HCT116 (cell line): ENCODE data around the gene PRICKLE2. TPM values are rescaled to one million over a fixed set of nuclear protein-coding genes. Genes with fewer than 3 reads are reported as not detected.

Experiments used
- ATAC-seq: fragments of 200-7000 bp; cut with Tn5 transposase; 2 replicates; pipeline ENCODE4 v1.9.1; 2020; ENCODE audit warnings: mild to moderate bottlenecking, moderate library complexity
- BruUV-seq: library from RNA; stranded (reverse); fragments of 400-500 nt; replicated peaks from 2 replicates; lab custom pipeline; 2021; lab: Mats Ljungman, UMichigan
- CTCF ChIA-PET: fragments of 300-600 bp; sonication (Branson Sonifier 250); formaldehyde crosslinking; loops from one replicate; lab custom pipeline; 2021; ENCODE audit warnings: antibody characterized with exemption; lab: Charles Lee
- POLR2A ChIA-PET: fragments of 300-600, 350-600 bp; sonication (Branson Sonifier 250); formaldehyde crosslinking; loops from one replicate; lab custom pipeline; 2021; ENCODE audit warnings: antibody characterized with exemption; lab: Charles Lee
- RAD21 ChIA-PET, 2 experiments: fragments of 300-600 bp; sonication (Branson Sonifier 250); formaldehyde crosslinking; loops; one replicate each; lab custom pipeline; 2023; ENCODE audit warnings: low total read pairs in 2 of 2; ENCODE audit not compliant: uncharacterized antibody in 2 of 2, unreplicated experiment in 2 of 2, low non-redundant PET in 1 of 2; lab: Charles Lee
- DNase-seq: peaks from one replicate; pipeline ENCODE4 v3.0.0-alpha.2; 2010; ENCODE audit warnings: low read depth, low spot score
- H2AFZ ChIP-seq: fragments of 200-600 bp; shearing (Covaris generic), sonication (generic); 2 replicates; pipeline ENCODE4 v1.6.1; 2017; ENCODE audit warnings: low read depth, mixed run types, mixed read lengths, antibody characterized with exemption, low read length; ENCODE audit not compliant: poor library complexity, severe bottlenecking
- H3K27ac ChIP-seq: 2 replicates; pipeline ENCODE4 v1.5.1; 2012; ENCODE audit warnings: low read depth, low read length
- H3K27me3 ChIP-seq: fragments of 200-600 bp; sonication (generic); 2 replicates; pipeline ENCODE4 v1.6.1; 2016; ENCODE audit warnings: mixed run types, low read length, mixed read lengths; ENCODE audit not compliant: insufficient read depth
- H3K36me3 ChIP-seq, 2 experiments: fragments of 200-500 bp in 1 of 2; fragments of 200-600 bp in 1 of 2; sonication (Bioruptor generic) in 1 of 2; sonication (generic) in 1 of 2; 2 replicates each; pipeline versions ENCODE4 v1.5.1 to v1.6.1; 2014 to 2016; ENCODE audit warnings: low read length in 2 of 2, inconsistent platforms in 1 of 2, mixed read lengths in 1 of 2, mixed run types in 1 of 2; ENCODE audit not compliant: insufficient read depth in 2 of 2, control insufficient read depth in 1 of 2
- H3K4me1 ChIP-seq, 2 experiments: fragments of 200-600 bp in 1 of 2; sonication (generic) in 1 of 2; 2 replicates each; pipeline versions ENCODE4 v1.5.1 to v1.6.1; 2012 to 2017; ENCODE audit warnings: low read length in 2 of 2, inconsistent platforms in 1 of 2, mild to moderate bottlenecking in 1 of 2, mixed read lengths in 1 of 2, mixed run types in 1 of 2, moderate library complexity in 1 of 2; ENCODE audit not compliant: insufficient read depth in 2 of 2, control insufficient read depth in 1 of 2
- H3K4me2 ChIP-seq: fragments of 200-600 bp; sonication (generic); 2 replicates; pipeline ENCODE4 v1.6.1; 2017; ENCODE audit warnings: mixed run types, low read length, mixed read lengths
- H3K4me3 ChIP-seq, 2 experiments: fragments of 200-600 bp in 1 of 2; sonication (generic) in 1 of 2; replicated peaks in 1 of 2; 2 replicates each; pipeline ENCODE4 v1.5.1; 2011 to 2016; ENCODE audit warnings: low read length in 2 of 2, control low read depth in 1 of 2, low read depth in 1 of 2, mild to moderate bottlenecking in 1 of 2, mixed read lengths in 1 of 2, mixed run types in 1 of 2
- H3K79me2 ChIP-seq: fragments of 200-600 bp; sonication (generic); 2 replicates; pipeline ENCODE4 v1.6.1; 2017; ENCODE audit warnings: mild to moderate bottlenecking, mixed run types, low read length, moderate library complexity, mixed read lengths; ENCODE audit not compliant: insufficient read depth
- H3K9ac ChIP-seq: fragments of 200-600 bp; sonication (generic); 2 replicates; pipeline ENCODE4 v1.6.1; 2016; ENCODE audit warnings: low read length, mixed read lengths
- H3K9me2 ChIP-seq: fragments of 200-600 bp; sonication (generic), shearing (Covaris generic); 2 replicates; pipeline ENCODE4 v1.6.1; 2017; ENCODE audit warnings: mixed run types, mild to moderate bottlenecking, moderate library complexity; ENCODE audit not compliant: insufficient read depth
- H3K9me3 ChIP-seq, 2 experiments: fragments of 200-500 bp in 1 of 2; fragments of 200-600 bp in 1 of 2; sonication (Bioruptor generic) in 1 of 2; sonication (generic) in 1 of 2; 2 replicates each; pipeline ENCODE4 v1.6.1; 2014 to 2017; ENCODE audit warnings: low read length in 2 of 2, mixed read lengths in 2 of 2, inconsistent platforms in 1 of 2, low read depth in 1 of 2, mild to moderate bottlenecking in 1 of 2, mixed run types in 1 of 2, moderate library complexity in 1 of 2; ENCODE audit not compliant: control insufficient read depth in 1 of 2, insufficient read depth in 1 of 2
- H4K20me1 ChIP-seq: fragments of 200-600 bp; sonication (generic), shearing (Covaris generic); 2 replicates; pipeline ENCODE4 v1.6.1; 2017; ENCODE audit warnings: mixed run types, mild to moderate bottlenecking, moderate library complexity; ENCODE audit not compliant: insufficient read depth
- ATF3 ChIP-seq: IDR thresholded peaks from 2 replicates; pipeline ENCODE4 v1.6.1; 2012
- CEBPB ChIP-seq: IDR thresholded peaks from 2 replicates; pipeline ENCODE4 v1.6.1; 2012; ENCODE audit warnings: low read depth
- CTCF ChIP-seq, 3 experiments: fragments of 200-600 bp in 1 of 3; sonication (generic) in 1 of 3; IDR thresholded peaks in 2 of 3; conservative IDR thresholded peaks in 1 of 3; 2 replicates each; pipeline ENCODE4 v1.5.1; 2012 to 2017; ENCODE audit warnings: low read depth in 2 of 3, low read length in 2 of 3, antibody characterized with exemption in 1 of 3, borderline replicate concordance in 1 of 3, control low read depth in 1 of 3, mild to moderate bottlenecking in 1 of 3, mixed read lengths in 1 of 3, mixed run types in 1 of 3, moderate library complexity in 1 of 3; ENCODE audit not compliant: insufficient read depth in 1 of 3
- EGR1 ChIP-seq: IDR thresholded peaks from 2 replicates; pipeline ENCODE4 v1.6.1; 2012; ENCODE audit warnings: low read depth
- ELF1 ChIP-seq: IDR thresholded peaks from 2 replicates; pipeline ENCODE4 v1.6.1; 2012; ENCODE audit warnings: low read depth, borderline replicate concordance
- EZH2 ChIP-seq: fragments of 200-600 bp; sonication (generic); IDR thresholded peaks from 2 replicates; pipeline ENCODE4 v1.6.1; 2017; ENCODE audit warnings: antibody characterized with exemption, mixed run types
- JUND ChIP-seq: IDR thresholded peaks from 2 replicates; pipeline ENCODE4 v1.6.1; 2012
- MAX ChIP-seq: IDR thresholded peaks from 2 replicates; pipeline ENCODE4 v1.6.1; 2012
- POLR2A ChIP-seq: IDR thresholded peaks from 2 replicates; pipeline ENCODE4 v1.7.0; 2011; ENCODE audit warnings: borderline replicate concordance; ENCODE audit not compliant: insufficient read depth, insufficient read length; ENCODE audit errors: extremely low read depth
- POLR2AphosphoS5 ChIP-seq: IDR thresholded peaks from 2 replicates; pipeline ENCODE4 v1.6.1; 2011; ENCODE audit warnings: mild to moderate bottlenecking, low read depth, low read length, moderate library complexity
- SP1 ChIP-seq: IDR thresholded peaks from 2 replicates; pipeline ENCODE4 v1.6.1; 2012; ENCODE audit warnings: low read depth
- intact Hi-C: fragments of 100-400 bp; cut with micrococcal nuclease; formaldehyde crosslinking; loops from 2 replicates; pipeline ENCODE4 v1.10.0; 2022
- total RNA-seq: library from RNA; stranded (reverse); gene quantifications from one replicate; pipeline ENCODE4 v1.2.1, GENCODE V29; 2021; ENCODE audit not compliant: unreplicated experiment

PRICKLE2 gene
- total RNA-seq, 1 experiment from 2014 or later, result 0.05 TPM

- CTCF ChIA-PET, result no interaction called here
- Histone ChIP-seq H3K9me3 (no peaks in the 10 kb centered on the region), H3K9ac (no peak overlapping the region), H3K4me2 (no peak overlapping the region), H3K27me3 (peaks cover 14% of the 10 kb centered on the region), H3K79me2 (no peaks in the 10 kb centered on the region), H3K27ac (no peak overlapping the region), H2AFZ (no peak overlapping the region), H4K20me1 (no peaks in the 10 kb centered on the region), H3K9me2 (no peaks in the 10 kb centered on the region), H3K36me3 (no peaks in the 10 kb centered on the region), H3K4me3 (no peak overlapping the region), H3K4me1 (no peaks in the 10 kb centered on the region)
- POLR2A ChIA-PET, result no interaction called here
- no peak for ATAC-seq
- RAD21 ChIA-PET, result no interaction called here
- no TSS peak for BruUV-seq
- TF ChIP-seq POLR2AphosphoS5 (no peak), POLR2A (no peak), SP1 (no peak), MAX (no peak), EZH2 (no peak), JUND (no peak), CTCF (IDR thresholded peaks at IDR 0.05 in 2 of 3, conservative IDR thresholded peaks at IDR 0.05 in 1 of 3; ENCODE audit: borderline replicate concordance in 1 of 3, insufficient read depth in 1 of 3, low read depth in 2 of 3, low read length in 2 of 3) (no peak), ATF3 (no peak), ELF1 (no peak), CEBPB (no peak), EGR1 (no peak)
- intact Hi-C loops, result no loop called here
- no peak for DNase-seq
Observed at GRCh38 chr3:64148955-64149653, 76.2 kb downstream of the PRICKLE2 start.
